ENCODE results near the gene FGF19. TPM values are rescaled to one million over a fixed set of nuclear protein-coding genes. Genes with fewer than 3 reads are reported as not detected.

FGF19 gene
- total and polyA plus RNA-seq, 2 donors (not counting 1 experiment from before 2014, with no cell fraction given), result not detected

GRCh38 chr11:69744435-69744834, 40.6 kb upstream of the FGF19 start:
- Histone ChIP-seq H3K9ac (ENCODE audit: low read length) (no peak overlapping the region), H3K27me3 (replicated peaks in 1 of 4; ENCODE audit: control extremely low read depth in 1 of 4, control insufficient read depth in 3 of 4, insufficient read depth in 4 of 4, low read length in 3 of 4) (no peaks in the 10 kb centered on the region), H3K79me2 (ENCODE audit: control insufficient read depth, insufficient read depth, low read length) (no peaks in the 10 kb centered on the region), H3K4me1 (ENCODE audit: control insufficient read depth in 2 of 2, insufficient read depth in 2 of 2, low read length in 2 of 2) (no peaks in the 10 kb centered on the region), H3K4me3 (ENCODE audit: control extremely low read depth in 1 of 5, extremely low read depth in 1 of 5, insufficient read depth in 1 of 5, low read depth in 2 of 5, low read length in 4 of 5) (no peak overlapping the region), H3K9me3 (ENCODE audit: control extremely low read depth in 1 of 3, control insufficient read depth in 2 of 3, insufficient read depth in 1 of 3, low read length in 2 of 3) (no peaks in the 10 kb centered on the region), H3K4me2 (replicated peaks; ENCODE audit: low read depth, low read length, poor library complexity, severe bottlenecking) (no peak overlapping the region), H2AFZ (ENCODE audit: insufficient read depth, low read depth, low read length, poor library complexity, severe bottlenecking) (no peak overlapping the region), H3K27ac (ENCODE audit: low read length in 2 of 2) (no peak overlapping the region), H4K20me1 (ENCODE audit: control insufficient read depth, insufficient read depth, low read length, poor library complexity, severe bottlenecking) (no peaks in the 10 kb centered on the region), H3K36me3 (replicated peaks in 1 of 2; ENCODE audit: control extremely low read depth in 1 of 2, control insufficient read depth in 1 of 2, extremely low read depth in 1 of 2, insufficient read depth in 2 of 2, low read length in 1 of 2) (no peaks in the 10 kb centered on the region)
- 54% methylated on average over 3 of the region's 7 CpGs for WGBS (ENCODE audit: insufficient coverage)
- ATAC-seq (ENCODE audit: low read depth), result no peak
- H3K9me3 Mint-ChIP-seq (ENCODE audit: insufficient read depth), result peaks cover under 1% of the 10 kb centered on the region
- POLR2A ChIA-PET, result no interaction called here
- TF ChIP-seq CTCF (IDR thresholded peaks at IDR 0.05) (no peak), EZH2 (IDR thresholded peaks at IDR 0.05; ENCODE audit: borderline replicate concordance, insufficient read depth, low read depth, low read length, poor library complexity, severe bottlenecking) (no peak)
- intact Hi-C loops (cut with micrococcal nuclease), result no loop called here
- H3K27me3 Mint-ChIP-seq, result peaks cover 11% of the 10 kb centered on the region
- CTCF ChIA-PET, result no interaction called here
- no peaks in the 10 kb centered on the region for H3K4me1 Mint-ChIP-seq
- no peak overlapping the region for H3K4me3 Mint-ChIP-seq
- H3K27ac Mint-ChIP-seq, result no peak overlapping the region
- no peak for DNase-seq

GRCh38 chr11:69734841-69735240, 31.0 kb upstream of the FGF19 start:
- no peak overlapping the region for H2AFZ ChIP-seq (ENCODE audit: insufficient read depth, low read depth, low read length, poor library complexity, severe bottlenecking)
- intact Hi-C loops (cut with micrococcal nuclease), result no loop called here
- H3K4me3 Mint-ChIP-seq, result no peak overlapping the region
- H3K27ac Mint-ChIP-seq, result no peak overlapping the region
- no peaks in the 10 kb centered on the region for H3K36me3 ChIP-seq (replicated peaks in 1 of 2; ENCODE audit: control extremely low read depth in 1 of 2, control insufficient read depth in 1 of 2, extremely low read depth in 1 of 2, insufficient read depth in 2 of 2, low read length in 1 of 2)
- H3K27ac ChIP-seq (ENCODE audit: low read length in 2 of 2), result no peak overlapping the region
- H3K4me3 ChIP-seq (ENCODE audit: control extremely low read depth in 1 of 5, extremely low read depth in 1 of 5, insufficient read depth in 1 of 5, low read depth in 2 of 5, low read length in 4 of 5), result no peak overlapping the region
- ATAC-seq (ENCODE audit: low read depth) (no peak), DNase-seq (no peak)
- TF ChIP-seq EZH2 (IDR thresholded peaks at IDR 0.05; ENCODE audit: borderline replicate concordance, insufficient read depth, low read depth, low read length, poor library complexity, severe bottlenecking) (no peak), CTCF (IDR thresholded peaks at IDR 0.05) (no peak)
- no peaks in the 10 kb centered on the region for H4K20me1 ChIP-seq (ENCODE audit: control insufficient read depth, insufficient read depth, low read length, poor library complexity, severe bottlenecking)
- H3K79me2 ChIP-seq (ENCODE audit: control insufficient read depth, insufficient read depth, low read length), result no peaks in the 10 kb centered on the region
- H3K9me3 ChIP-seq (ENCODE audit: control extremely low read depth in 1 of 3, control insufficient read depth in 2 of 3, insufficient read depth in 1 of 3, low read length in 2 of 3), result peaks cover 0 to 42% (median 6%) of the 10 kb centered on the region in 3 donors
- no peaks in the 10 kb centered on the region for H3K4me1 ChIP-seq (ENCODE audit: control insufficient read depth in 2 of 2, insufficient read depth in 2 of 2, low read length in 2 of 2)
- peaks cover 16% of the 10 kb centered on the region for H3K27me3 Mint-ChIP-seq
- H3K9ac ChIP-seq (ENCODE audit: low read length), result no peak overlapping the region
- 100% methylated on average over 3 of the region's 3 CpGs for WGBS (ENCODE audit: insufficient coverage)
- CTCF ChIA-PET, result no interaction called here
- no peaks in the 10 kb centered on the region for H3K4me1 Mint-ChIP-seq
- no peak overlapping the region for H3K4me2 ChIP-seq (replicated peaks; ENCODE audit: low read depth, low read length, poor library complexity, severe bottlenecking)
- H3K27me3 ChIP-seq (replicated peaks in 1 of 4; ENCODE audit: control extremely low read depth in 1 of 4, control insufficient read depth in 3 of 4, insufficient read depth in 4 of 4, low read length in 3 of 4), result peaks cover 0 to 6% (median 2%) of the 10 kb centered on the region in 4 experiments
- POLR2A ChIA-PET, result no interaction called here
- peaks cover 10% of the 10 kb centered on the region for H3K9me3 Mint-ChIP-seq (ENCODE audit: insufficient read depth)
